ENCODE results near the gene TTC13. TPM values are rescaled to one million over a fixed set of nuclear protein-coding genes. Genes with fewer than 3 reads are reported as not detected.
A peak's percentile ranks its signal among the peaks of the same experiment; 100 is the strongest.

The TTC13 gene
- total RNA-seq, 4 donors from 2014 or later = 44.8 to 178 (median 117) TPM

DNA sequence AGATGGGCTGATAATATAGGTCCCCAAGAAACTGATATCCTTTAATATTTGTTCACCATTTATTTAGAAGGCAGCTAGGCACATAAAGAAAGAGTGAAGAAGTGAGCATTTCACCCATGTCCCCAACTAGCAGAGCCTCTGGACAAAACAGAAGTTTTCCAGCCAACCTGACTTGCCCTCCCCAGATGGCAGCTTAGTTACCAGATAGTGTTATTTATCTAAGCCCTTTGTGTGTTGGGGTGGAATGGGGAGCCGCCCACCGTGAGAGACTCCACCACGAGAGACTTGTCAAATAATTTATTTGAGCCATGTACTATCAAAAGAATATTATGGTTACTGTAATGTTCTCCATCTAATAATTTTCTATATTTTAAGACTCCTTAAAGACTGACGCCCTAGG, 55.5 kb downstream of the TTC13 start:
- no peaks in the 10 kb centered on the region for H3K9me3 ChIP-seq
- no peak for TF ChIP-seq POLR2A (IDR thresholded peaks at IDR 0.05)
- TF ChIP-seq POLR2AphosphoS5 (IDR thresholded peaks at IDR 0.05) = no peak
- TF ChIP-seq EP300 (IDR thresholded peaks at IDR 0.05; ENCODE audit: low read depth) = no peak
- TF ChIP-seq, protein P1, sequence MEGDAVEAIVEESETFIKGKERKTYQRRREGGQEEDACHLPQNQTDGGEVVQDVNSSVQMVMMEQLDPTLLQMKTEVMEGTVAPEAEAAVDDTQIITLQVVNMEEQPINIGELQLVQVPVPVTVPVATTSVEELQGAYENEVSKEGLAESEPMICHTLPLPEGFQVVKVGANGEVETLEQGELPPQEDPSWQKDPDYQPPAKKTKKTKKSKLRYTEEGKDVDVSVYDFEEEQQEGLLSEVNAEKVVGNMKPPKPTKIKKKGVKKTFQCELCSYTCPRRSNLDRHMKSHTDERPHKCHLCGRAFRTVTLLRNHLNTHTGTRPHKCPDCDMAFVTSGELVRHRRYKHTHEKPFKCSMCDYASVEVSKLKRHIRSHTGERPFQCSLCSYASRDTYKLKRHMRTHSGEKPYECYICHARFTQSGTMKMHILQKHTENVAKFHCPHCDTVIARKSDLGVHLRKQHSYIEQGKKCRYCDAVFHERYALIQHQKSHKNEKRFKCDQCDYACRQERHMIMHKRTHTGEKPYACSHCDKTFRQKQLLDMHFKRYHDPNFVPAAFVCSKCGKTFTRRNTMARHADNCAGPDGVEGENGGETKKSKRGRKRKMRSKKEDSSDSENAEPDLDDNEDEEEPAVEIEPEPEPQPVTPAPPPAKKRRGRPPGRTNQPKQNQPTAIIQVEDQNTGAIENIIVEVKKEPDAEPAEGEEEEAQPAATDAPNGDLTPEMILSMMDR (IDR thresholded peaks at IDR 0.05) = no peak
- DNase-seq = no peak
- intact Hi-C loops (cut with DNase I; ENCODE audit: low total_unique reads) = no loop called here
- no peak overlapping the region for H3K4me3 ChIP-seq
- no peaks in the 10 kb centered on the region for H3K27me3 ChIP-seq
- in situ Hi-C loops (cut with MboI; ENCODE audit: low pct_ligation_motif_present in 1 of 4, low pct_unique_long_range_greater_than_20kb in 1 of 4, low sequenced_read_pairs in 3 of 4) = loop anchor here (10.0 to 25.0 kb wide), 3 partner anchors 111 to 292 kb away; no protein-coding TSS in a partner anchor
- H3K4me1 ChIP-seq = no peaks in the 10 kb centered on the region
- H3K36me3 ChIP-seq = peaks cover 0 to 53% (median 15%) of the 10 kb centered on the region in 4 donors
- H3K27ac ChIP-seq = no peak overlapping the region
- 93 to 100% methylated on average over 1 to 4 of the region's 4 CpGs for WGBS, 2 donors (ENCODE audit: low coverage in 1 of 2)

GRCh38 chr1:230922620-230923019, 56.0 kb downstream of the TTC13 start:
- in situ Hi-C loops (cut with MboI; ENCODE audit: low pct_ligation_motif_present in 1 of 4, low pct_unique_long_range_greater_than_20kb in 1 of 4, low sequenced_read_pairs in 3 of 4) = loop anchor here (10.0 to 25.0 kb wide), 3 partner anchors 110 to 292 kb away; no protein-coding TSS in a partner anchor
- no peak for TF ChIP-seq EP300 (IDR thresholded peaks at IDR 0.05; ENCODE audit: low read depth)
- TF ChIP-seq POLR2A (IDR thresholded peaks at IDR 0.05) = no peak
- TF ChIP-seq, protein P1 (IDR thresholded peaks at IDR 0.05) = no peak
- no peak for TF ChIP-seq POLR2AphosphoS5 (IDR thresholded peaks at IDR 0.05)

DNA sequence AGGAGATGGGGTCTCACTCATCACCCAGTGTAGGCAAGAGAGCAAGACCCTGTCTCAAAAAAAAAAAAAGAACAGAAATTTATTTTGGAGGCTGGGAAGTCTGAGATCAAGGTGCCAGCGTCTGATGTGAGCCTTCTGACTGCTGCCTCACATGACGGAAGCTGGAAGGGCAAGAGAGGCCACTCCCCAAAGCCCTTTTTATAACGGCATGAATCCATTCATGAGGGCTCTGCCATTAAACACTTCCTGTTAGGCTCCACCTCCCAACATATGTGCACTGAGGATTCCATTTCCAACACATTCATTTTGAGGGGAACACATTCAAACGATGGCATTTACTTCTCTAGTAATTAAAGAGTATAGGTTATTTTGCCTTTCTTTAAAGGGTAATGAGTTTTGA, 59.5 kb downstream of the TTC13 start:
- peak; percentile 27 for DNase-seq
- intact Hi-C loops (cut with DNase I; ENCODE audit: low total_unique reads) = loop anchor here (2.0 kb wide), 1 partner anchor 118 kb away; no protein-coding TSS in a partner anchor
- in situ Hi-C loops (cut with MboI; ENCODE audit: low pct_ligation_motif_present in 1 of 4, low pct_unique_long_range_greater_than_20kb in 1 of 4, low sequenced_read_pairs in 3 of 4) = loop anchor here (25.0 kb wide), 2 partner anchors 107 to 293 kb away; no protein-coding TSS in a partner anchor
- TF ChIP-seq, protein P1 (IDR thresholded peaks at IDR 0.05) = no peak
- TF ChIP-seq EP300 (IDR thresholded peaks at IDR 0.05; ENCODE audit: low read depth) (no peak), POLR2A (IDR thresholded peaks at IDR 0.05) (no peak), POLR2AphosphoS5 (IDR thresholded peaks at IDR 0.05) (no peak)
- Histone ChIP-seq H3K36me3 (peaks cover 0 to 32% (median 6%) of the 10 kb centered on the region in 4 donors), H3K4me3 (no peak overlapping the region), H3K9me3 (no peaks in the 10 kb centered on the region), H3K4me1 (no peaks in the 10 kb centered on the region), H3K27me3 (no peaks in the 10 kb centered on the region), H3K27ac (peak overlapping the region in 1 of 4 donors; percentile 27)
- 41% methylated on average over 4 of the region's 4 CpGs for WGBS, 2 donors (ENCODE audit: low coverage in 1 of 2)

More at GRCh38 chr1:230922620-230923019, 56.0 kb downstream of the TTC13 start:
- H3K4me1 ChIP-seq = no peaks in the 10 kb centered on the region
- intact Hi-C loops (cut with DNase I; ENCODE audit: low total_unique reads) = no loop called here
- no peak overlapping the region for H3K4me3 ChIP-seq
- H3K27ac ChIP-seq = no peak overlapping the region
- no peaks in the 10 kb centered on the region for H3K9me3 ChIP-seq
- no peaks in the 10 kb centered on the region for H3K27me3 ChIP-seq
- no peak for DNase-seq
- 82 to 95% methylated on average over 2 of the region's 2 CpGs for WGBS, 2 donors (ENCODE audit: low coverage in 1 of 2)
- H3K36me3 ChIP-seq = peaks cover 0 to 47% (median 12%) of the 10 kb centered on the region in 4 donors

- Histone ChIP-seq H3K36me3 (peaks cover 0 to 23% (median 3%) of the 10 kb centered on the region in 4 donors), H3K4me1 (no peaks in the 10 kb centered on the region), H3K27ac (no peak overlapping the region), H3K4me3 (no peak overlapping the region), H3K27me3 (no peaks in the 10 kb centered on the region), H3K9me3 (no peaks in the 10 kb centered on the region)
- WGBS, 2 donors (ENCODE audit: low coverage in 1 of 2) = 49 to 100% methylated on average over 1 to 15 of the region's 15 CpGs
- in situ Hi-C loops (cut with MboI; ENCODE audit: low pct_ligation_motif_present in 1 of 4, low pct_unique_long_range_greater_than_20kb in 1 of 4, low sequenced_read_pairs in 3 of 4) (loop anchor here (25.0 kb wide), 2 partner anchors 105 to 295 kb away; no protein-coding TSS in a partner anchor), intact Hi-C loops (cut with DNase I; ENCODE audit: low total_unique reads) (loop anchor here (2.0 kb wide), 1 partner anchor 117 kb away; no protein-coding TSS in a partner anchor)
- peak; percentile 86 for DNase-seq
- TF ChIP-seq, protein P1 (IDR thresholded peaks at IDR 0.05) = peak; percentile 60 to 79 (median 75)
- TF ChIP-seq POLR2AphosphoS5 (IDR thresholded peaks at IDR 0.05) = no peak
Observed at GRCh38 chr1:230917284-230918135, 61.2 kb downstream of the TTC13 start.
